Stimulated activated CD4-positive, alpha-beta T cell treated with anti-CD3 and anti-CD28 coated beads, Interleukin-4, amount 100 ng/mL, for 4 hours (primary cell): ENCODE measurements around the gene LRMDA.
"Not testable (repeated sequence)": the region's sequence is repeated elsewhere in the genome, so short reads cannot be mapped to it uniquely, and the experiment has no call there.

Source experiments
- DNase-seq, 2 experiments: peaks; one replicate each; pipeline ENCODE4 v3.0.0-alpha.2; 2020

LRMDA gene

GRCh38 chr10:76115471-76116155 is 684.2 kb downstream of the LRMDA start:
- DNase-seq: no peak

- no peak for DNase-seq
Measured at GRCh38 chr10:76116523-76116922, 685.1 kb downstream of the LRMDA start.

- no peak for DNase-seq
Measured at GRCh38 chr10:76117949-76118348, 686.5 kb downstream of the LRMDA start.

GRCh38 chr10:76119036-76119435 is 687.6 kb downstream of the LRMDA start:
- DNase-seq: no peak

GRCh38 chr10:76119515-76119914 is 688.1 kb downstream of the LRMDA start:
- DNase-seq: no peak

GRCh38 chr10:76122056-76122455 is 690.6 kb downstream of the LRMDA start:
- no peak for DNase-seq

GRCh38 chr10:76124280-76124679 is 692.9 kb downstream of the LRMDA start:
- no peak for DNase-seq

- DNase-seq: no peak
Measured at GRCh38 chr10:76125900-76126299, 694.5 kb downstream of the LRMDA start.

- DNase-seq: no peak
Measured at GRCh38 chr10:76126607-76127527, 695.4 kb downstream of the LRMDA start.

- no peak for DNase-seq
Measured at GRCh38 chr10:76127984-76128589, 696.7 kb downstream of the LRMDA start.

- no peak for DNase-seq
Measured at GRCh38 chr10:76129213-76129612, 697.8 kb downstream of the LRMDA start.

GRCh38 chr10:76130892-76131291 is 699.5 kb downstream of the LRMDA start:
- DNase-seq: no peak

- DNase-seq: no peak
Measured at GRCh38 chr10:76133597-76134255, 702.3 kb downstream of the LRMDA start.

- DNase-seq: no peak
Measured at GRCh38 chr10:76136961-76137360, 705.5 kb downstream of the LRMDA start.

GRCh38 chr10:76138286-76138685 is 706.9 kb downstream of the LRMDA start:
- no peak for DNase-seq

GRCh38 chr10:76138906-76139305 is 707.5 kb downstream of the LRMDA start:
- no peak for DNase-seq

GRCh38 chr10:76139431-76139830 is 708.0 kb downstream of the LRMDA start:
- no peak for DNase-seq

- DNase-seq: no peak
Measured at GRCh38 chr10:76141376-76141775, 710.0 kb downstream of the LRMDA start.

GRCh38 chr10:76148217-76148616 is 716.8 kb downstream of the LRMDA start:
- DNase-seq: not testable (repeated sequence)

GRCh38 chr10:76149182-76149581 is 717.8 kb downstream of the LRMDA start:
- DNase-seq: no peak

- DNase-seq: no peak
Measured at GRCh38 chr10:76149602-76150138, 718.2 kb downstream of the LRMDA start.

GRCh38 chr10:76150139-76150875 is 718.9 kb downstream of the LRMDA start:
- DNase-seq: no peak
